Keratinocyte (primary cell): ENCODE results near the gene LRRN4CL. TPM values are rescaled to one million over a fixed set of nuclear protein-coding genes. Genes with fewer than 3 reads are reported as not detected.

ENCODE experiments used
- DNase-seq: peaks from one replicate; pipeline ENCODE4 v3.0.0-alpha.2; 2011; ENCODE audit warnings: low read depth, missing footprints, low spot score
- FAIRE-seq: peaks from 2 replicates; lab custom pipeline; 2011; peaks lifted over from hg19 to GRCh38; lab: Jason Lieb, UNC
- H2AFZ ChIP-seq: 2 replicates; pipeline ENCODE4 v1.6.0; 2012; ENCODE audit warnings: low read length, control low read depth, inconsistent platforms; ENCODE audit not compliant: control insufficient read depth
- H3K27ac ChIP-seq: 2 replicates; pipeline ENCODE4 v1.5.1; 2011; ENCODE audit warnings: low read length; ENCODE audit not compliant: control insufficient read depth, insufficient read depth
- H3K27me3 ChIP-seq: 3 replicates; pipeline ENCODE4 v1.6.0; 2011; ENCODE audit warnings: low read length; ENCODE audit not compliant: control insufficient read depth, insufficient read depth; ENCODE audit errors: extremely low read depth
- H3K36me3 ChIP-seq, 2 experiments: 2 replicates in 1 of 2; 3 replicates in 1 of 2; pipeline ENCODE4 v1.5.1; 2011; ENCODE audit warnings: low read length in 2 of 2, mild to moderate bottlenecking in 1 of 2; ENCODE audit not compliant: control insufficient read depth in 2 of 2, insufficient read depth in 2 of 2; ENCODE audit errors: extremely low read depth in 1 of 2
- H3K4me1 ChIP-seq: 3 replicates; pipeline ENCODE4 v1.5.1; 2011; ENCODE audit warnings: low read length; ENCODE audit not compliant: control insufficient read depth, insufficient read depth; ENCODE audit errors: extremely low read depth
- H3K4me2 ChIP-seq: 3 replicates; pipeline ENCODE4 v1.6.0; 2011; ENCODE audit warnings: low read depth, low read length; ENCODE audit not compliant: control insufficient read depth, insufficient read depth; ENCODE audit errors: extremely low read depth
- H3K4me3 ChIP-seq, 3 experiments: fragments of 200-600 bp in 1 of 3; sonication (generic) in 1 of 3; 2 replicates in 2 of 3; 3 replicates in 1 of 3; pipeline ENCODE4 v1.5.1; 2011 to 2016; ENCODE audit warnings: low read length in 3 of 3, mild to moderate bottlenecking in 3 of 3, control low read depth in 2 of 3, inconsistent platforms in 1 of 3, low read depth in 1 of 3, mixed read lengths in 1 of 3, mixed run types in 1 of 3, moderate library complexity in 1 of 3; ENCODE audit not compliant: control insufficient read depth in 2 of 3, insufficient read depth in 2 of 3; ENCODE audit errors: extremely low read depth in 1 of 3
- H3K79me2 ChIP-seq: 2 replicates; pipeline ENCODE4 v1.6.0; 2012; ENCODE audit warnings: low read length; ENCODE audit not compliant: control insufficient read depth, insufficient read depth
- H3K9ac ChIP-seq: 3 replicates; pipeline ENCODE4 v1.6.0; 2011; ENCODE audit warnings: low read length; ENCODE audit not compliant: control insufficient read depth, insufficient read depth; ENCODE audit errors: extremely low read depth
- H3K9me1 ChIP-seq: 3 replicates; pipeline ENCODE4 v1.6.0; 2011; ENCODE audit warnings: low read length; ENCODE audit not compliant: control insufficient read depth, insufficient read depth; ENCODE audit errors: extremely low read depth
- H3K9me3 ChIP-seq: 2 replicates; pipeline ENCODE4 v1.5.1; 2012; ENCODE audit warnings: low read depth, low read length; ENCODE audit not compliant: control insufficient read depth
- H4K20me1 ChIP-seq: 3 replicates; pipeline ENCODE4 v1.6.0; 2011; ENCODE audit warnings: low read length; ENCODE audit not compliant: control insufficient read depth, insufficient read depth; ENCODE audit errors: extremely low read depth
- EZH2 ChIP-seq: IDR thresholded peaks from one replicate; pipeline ENCODE4 v1.6.1; 2012; ENCODE audit warnings: inconsistent platforms, mild to moderate bottlenecking, low read length, moderate library complexity
- dilution Hi-C: fragments of 300-500 bp; cut with MboI; formaldehyde crosslinking; loops from one replicate; pipeline ENCODE4 v1.7.0; 2020; ENCODE audit warnings: low sequenced_read_pairs; ENCODE audit not compliant: extremely low pct_ligation_motif_present
- polyA plus RNA-seq, 5 experiments: library from polyadenylated mRNA; depleted of rRNA in 3 of 5; stranded (reverse) in 3 of 5; stranded (forward) in 1 of 5; unstranded in 1 of 5; fragments of >200 nt; gene quantifications; 1 replicate in 1 of 5; 2 replicates in 3 of 5; 3 replicates in 1 of 5; pipeline versions ENCODE4 v1.2.1 to v1.2.3, GENCODE V29; 2011 to 2012; ENCODE audit warnings: missing spikeins in 2 of 5, low read depth in 1 of 5, low replicate concordance in 1 of 5
- TF ChIP-seq, protein P1 (sequence below), 3 experiments: IDR thresholded peaks in 1 of 3; conservative IDR thresholded peaks in 1 of 3; optimal IDR thresholded peaks in 1 of 3; 2 replicates in 2 of 3; 3 replicates in 1 of 3; pipeline versions ENCODE3 to v1.5.1; 2011; ENCODE audit warnings: low read length in 3 of 3, mild to moderate bottlenecking in 3 of 3, moderate library complexity in 2 of 3, control low read depth in 1 of 3, inconsistent platforms in 1 of 3; ENCODE audit not compliant: insufficient read depth in 2 of 3; ENCODE audit errors: extremely low read depth in 1 of 3

LRRN4CL gene
- polyA plus RNA-seq, 1 donor (not counting 4 experiments of a cell fraction or from before 2014, with no cell fraction given), result 0.08 TPM

DNA sequence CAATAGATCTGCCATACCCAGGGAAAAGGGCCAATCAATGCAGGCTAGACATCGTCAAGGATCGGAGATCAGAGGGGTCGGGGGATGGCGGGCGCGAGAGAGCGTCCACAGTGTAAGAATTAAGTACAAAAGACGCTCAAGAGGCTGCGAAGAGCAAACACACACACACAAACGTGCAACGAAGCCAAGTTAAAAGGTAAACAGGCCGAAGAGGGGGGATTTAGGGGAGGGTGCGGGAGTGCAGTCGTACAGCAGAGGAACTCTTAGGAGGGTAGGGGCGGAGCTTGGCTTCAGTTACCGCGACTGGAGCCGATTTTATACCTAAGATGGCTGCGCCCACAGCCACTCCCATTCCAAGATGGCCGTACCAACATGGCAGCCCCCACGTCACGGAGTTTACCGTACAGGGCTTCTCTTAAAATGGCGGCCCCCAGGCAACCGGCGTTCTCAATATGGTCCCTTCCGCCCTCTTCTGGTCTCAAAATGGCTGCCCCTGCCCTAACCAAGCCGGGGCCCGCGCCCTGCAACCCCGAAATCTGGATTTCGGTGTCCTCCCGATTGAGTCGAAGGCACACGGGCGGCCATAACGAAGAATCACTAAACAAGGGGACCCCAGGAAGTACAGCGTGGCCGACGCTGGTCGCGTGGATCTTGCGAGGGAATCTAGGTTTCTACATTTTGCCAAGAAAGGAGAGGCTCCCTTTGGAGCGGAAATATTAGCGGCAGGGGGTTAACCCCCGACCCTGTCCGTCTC is 20.1 kb upstream of the LRRN4CL start:
- Histone ChIP-seq H3K79me2 (no peaks in the 10 kb centered on the region), H3K27me3 (no peaks in the 10 kb centered on the region), H4K20me1 (no peaks in the 10 kb centered on the region), H3K9ac (peak overlapping the region; percentile 88), H3K4me3 (peak overlapping the region; percentile 25 to 84 (median 75)), H3K36me3 (peaks cover 10 to 22% of the 10 kb centered on the region in 2 experiments), H3K9me1 (no peaks in the 10 kb centered on the region), H2AFZ (peak overlapping the region; percentile 95), H3K4me2 (peak overlapping the region; percentile 99), H3K4me1 (peaks cover 36% of the 10 kb centered on the region), H3K9me3 (no peaks in the 10 kb centered on the region), H3K27ac (peak overlapping the region; percentile 93)
- DNase-seq (peak; percentile 62), FAIRE-seq (no peak)
- dilution Hi-C loops, result no loop called here
- TF ChIP-seq, protein P1, sequence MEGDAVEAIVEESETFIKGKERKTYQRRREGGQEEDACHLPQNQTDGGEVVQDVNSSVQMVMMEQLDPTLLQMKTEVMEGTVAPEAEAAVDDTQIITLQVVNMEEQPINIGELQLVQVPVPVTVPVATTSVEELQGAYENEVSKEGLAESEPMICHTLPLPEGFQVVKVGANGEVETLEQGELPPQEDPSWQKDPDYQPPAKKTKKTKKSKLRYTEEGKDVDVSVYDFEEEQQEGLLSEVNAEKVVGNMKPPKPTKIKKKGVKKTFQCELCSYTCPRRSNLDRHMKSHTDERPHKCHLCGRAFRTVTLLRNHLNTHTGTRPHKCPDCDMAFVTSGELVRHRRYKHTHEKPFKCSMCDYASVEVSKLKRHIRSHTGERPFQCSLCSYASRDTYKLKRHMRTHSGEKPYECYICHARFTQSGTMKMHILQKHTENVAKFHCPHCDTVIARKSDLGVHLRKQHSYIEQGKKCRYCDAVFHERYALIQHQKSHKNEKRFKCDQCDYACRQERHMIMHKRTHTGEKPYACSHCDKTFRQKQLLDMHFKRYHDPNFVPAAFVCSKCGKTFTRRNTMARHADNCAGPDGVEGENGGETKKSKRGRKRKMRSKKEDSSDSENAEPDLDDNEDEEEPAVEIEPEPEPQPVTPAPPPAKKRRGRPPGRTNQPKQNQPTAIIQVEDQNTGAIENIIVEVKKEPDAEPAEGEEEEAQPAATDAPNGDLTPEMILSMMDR (optimal IDR thresholded peaks at IDR 0.05 in 1 of 3, IDR thresholded peaks at IDR 0.05 in 1 of 3, conservative IDR thresholded peaks at IDR 0.05 in 1 of 3; ENCODE audit: extremely low read depth in 1 of 3, insufficient read depth in 2 of 3, low read length in 3 of 3), result no peak
- TF ChIP-seq EZH2, result no peak

DNA sequence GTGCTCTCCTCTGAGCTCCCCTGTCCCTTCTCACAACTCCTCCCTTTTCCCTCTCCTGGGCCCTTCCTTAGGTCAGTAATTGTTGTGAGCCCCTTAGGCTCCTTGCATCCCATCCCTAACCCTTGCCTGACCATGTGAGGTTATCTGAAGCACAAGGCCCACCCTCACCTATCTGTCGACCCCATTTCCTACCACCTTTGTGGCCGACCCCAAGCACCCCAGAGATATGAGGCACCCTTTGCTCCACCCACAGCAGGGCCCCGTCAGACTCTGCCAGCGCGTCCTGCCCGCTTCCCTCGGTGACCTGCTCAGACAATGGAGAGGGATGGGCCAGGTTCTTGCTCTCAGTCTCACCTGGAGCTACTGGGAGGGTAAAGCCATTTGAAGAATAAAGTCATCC is 19.5 kb upstream of the LRRN4CL start:
- Histone ChIP-seq H4K20me1 (no peaks in the 10 kb centered on the region), H3K79me2 (no peaks in the 10 kb centered on the region), H3K27me3 (no peaks in the 10 kb centered on the region), H3K4me2 (peak overlapping the region; percentile 99), H3K4me3 (peak overlapping the region; percentile 25 to 84 (median 75)), H3K4me1 (peaks cover 36% of the 10 kb centered on the region), H3K9me1 (no peaks in the 10 kb centered on the region), H3K9me3 (no peaks in the 10 kb centered on the region), H2AFZ (peak overlapping the region; percentile 95), H3K36me3 (peaks cover 8 to 21% of the 10 kb centered on the region in 2 experiments), H3K27ac (peak overlapping the region; percentile 93), H3K9ac (peak overlapping the region; percentile 88)
- FAIRE-seq, result no peak
- no peak for DNase-seq
- TF ChIP-seq, protein P1 (optimal IDR thresholded peaks at IDR 0.05 in 1 of 3, IDR thresholded peaks at IDR 0.05 in 1 of 3, conservative IDR thresholded peaks at IDR 0.05 in 1 of 3; ENCODE audit: extremely low read depth in 1 of 3, insufficient read depth in 2 of 3, low read length in 3 of 3), result no peak
- TF ChIP-seq EZH2, result no peak
- dilution Hi-C loops, result no loop called here
